WTC11 (cell line): Measurements from ENCODE around the gene OR2AE1. TPM values are rescaled to one million over a fixed set of nuclear protein-coding genes. Genes with fewer than 3 reads are reported as not detected.

Experiments
- ATAC-seq: fragments of 200-7000 bp; cut with Tn5 transposase; 2 replicates; pipeline ENCODE4 v1.10.0; 2021; ENCODE audit warnings: mild to moderate bottlenecking, moderate library complexity
- CTCF ChIA-PET: fragments of 300-600 bp; sonication (Branson Sonifier 250); formaldehyde crosslinking; loops from one replicate; lab custom pipeline; 2021; ENCODE audit warnings: antibody characterized with exemption; lab: Charles Lee
- POLR2A ChIA-PET: fragments of 350-600 bp; sonication (Branson Sonifier 250); formaldehyde crosslinking; loops from one replicate; lab custom pipeline; 2021; ENCODE audit warnings: antibody characterized with exemption; lab: Charles Lee
- DNase-seq: peaks from one replicate; pipeline ENCODE4 v3.0.0; 2021; ENCODE audit warnings: low spot score
- H3K27ac Mint-ChIP-seq: 2 replicates; pipeline ENCODE4 v1.8.0; 2021; ENCODE audit warnings: mixed read lengths
- H3K27me3 Mint-ChIP-seq: 2 replicates; pipeline ENCODE4 v1.8.0; 2021; ENCODE audit warnings: low read depth, mild to moderate bottlenecking, moderate library complexity, mixed read lengths
- H3K36me3 Mint-ChIP-seq: 2 replicates; pipeline ENCODE4 v1.8.0; 2021; ENCODE audit warnings: mixed read lengths
- H3K4me1 Mint-ChIP-seq: 2 replicates; pipeline ENCODE4 v1.8.0; 2022; ENCODE audit warnings: mixed read lengths
- H3K4me3 Mint-ChIP-seq: 2 replicates; pipeline ENCODE4 v1.8.0; 2021; ENCODE audit warnings: mild to moderate bottlenecking, moderate library complexity, mixed read lengths
- H3K9me3 Mint-ChIP-seq: 2 replicates; pipeline ENCODE4 v1.8.0; 2021; ENCODE audit warnings: mixed read lengths
- AR ChIP-seq: fragments of 250-450 bp; sonication (Bioruptor Pico); IDR thresholded peaks from 2 replicates; pipeline ENCODE4 v1.9.0; 2021; ENCODE audit warnings: mild to moderate bottlenecking
- ARID4B ChIP-seq: sonication (generic); formaldehyde crosslinking; IDR thresholded peaks from 2 replicates; pipeline ENCODE4 v1.8.0; 2023; ENCODE audit warnings: missing genetic modification reagents, mild to moderate bottlenecking, borderline replicate concordance
- CBFB ChIP-seq: sonication (generic); formaldehyde crosslinking; IDR thresholded peaks from 2 replicates; pipeline ENCODE4 v1.8.1; 2022; ENCODE audit warnings: mild to moderate bottlenecking, low read depth, missing genetic modification reagents
- CREB1 ChIP-seq: sonication (generic); formaldehyde crosslinking; IDR thresholded peaks from 2 replicates; pipeline ENCODE4 v1.8.0; 2023; ENCODE audit warnings: mild to moderate bottlenecking, missing genetic modification reagents
- ELF4 ChIP-seq: sonication (generic); formaldehyde crosslinking; IDR thresholded peaks from 2 replicates; pipeline ENCODE4 v1.8.1; 2022; ENCODE audit warnings: low read depth, mild to moderate bottlenecking, moderate library complexity, missing genetic modification reagents
- ESRRA ChIP-seq: sonication (generic); formaldehyde crosslinking; IDR thresholded peaks from 2 replicates; pipeline ENCODE4 v1.8.1; 2022; ENCODE audit warnings: mild to moderate bottlenecking, missing genetic modification reagents, borderline replicate concordance
- ETV6 ChIP-seq: sonication (generic); formaldehyde crosslinking; IDR thresholded peaks from 2 replicates; pipeline ENCODE4 v1.8.1; 2022; ENCODE audit warnings: mild to moderate bottlenecking, missing genetic modification reagents
- FOXK1 ChIP-seq: sonication (generic); formaldehyde crosslinking; IDR thresholded peaks from 2 replicates; pipeline ENCODE4 v1.8.0; 2022; ENCODE audit warnings: mild to moderate bottlenecking, moderate library complexity, missing genetic modification reagents
- IRF1 ChIP-seq: sonication (generic); formaldehyde crosslinking; IDR thresholded peaks from 2 replicates; pipeline ENCODE4 v1.8.0; 2023; ENCODE audit warnings: missing genetic modification reagents
- JUN ChIP-seq: sonication (generic); formaldehyde crosslinking; IDR thresholded peaks from 2 replicates; pipeline ENCODE4 v1.8.0; 2023; ENCODE audit warnings: mild to moderate bottlenecking, missing genetic modification reagents
- SMAD4 ChIP-seq: sonication (generic); formaldehyde crosslinking; IDR thresholded peaks from 2 replicates; pipeline ENCODE4 v1.8.0; 2022; ENCODE audit warnings: mild to moderate bottlenecking, missing genetic modification reagents
- TCF7 ChIP-seq: sonication (generic); formaldehyde crosslinking; IDR thresholded peaks from 2 replicates; pipeline ENCODE4 v1.8.0; 2022; ENCODE audit warnings: mild to moderate bottlenecking, low read depth, missing genetic modification reagents, moderate library complexity
- TP53 ChIP-seq: sonication (generic); formaldehyde crosslinking; IDR thresholded peaks from 2 replicates; pipeline ENCODE4 v1.8.1; 2023; ENCODE audit warnings: mild to moderate bottlenecking, missing genetic modification reagents
- ZNF263 ChIP-seq: sonication (generic); formaldehyde crosslinking; IDR thresholded peaks from 2 replicates; pipeline ENCODE4 v1.8.1; 2022; ENCODE audit warnings: low read depth, mild to moderate bottlenecking, moderate library complexity, missing genetic modification reagents
- ZNF317 ChIP-seq: sonication (generic); formaldehyde crosslinking; IDR thresholded peaks from 2 replicates; pipeline ENCODE4 v1.8.1; 2023; ENCODE audit warnings: low read depth, mild to moderate bottlenecking, moderate library complexity, missing genetic modification reagents, borderline replicate concordance
- ZNF423 ChIP-seq: fragments of 250-450 bp; sonication (Bioruptor Pico); IDR thresholded peaks from 2 replicates; pipeline ENCODE4 v2.1.2; 2022; ENCODE audit warnings: mild to moderate bottlenecking, moderate library complexity
- total RNA-seq: library from RNA; stranded (reverse); gene quantifications from 3 replicates; pipeline ENCODE4 v1.2.3, GENCODE V29; 2021
- TF ChIP-seq, protein P1 (sequence below): sonication (generic); formaldehyde crosslinking; IDR thresholded peaks from 2 replicates; pipeline ENCODE4 v1.8.1; 2023; ENCODE audit warnings: mild to moderate bottlenecking, missing genetic modification reagents, moderate library complexity
- TF ChIP-seq, protein P2 (sequence below): fragments of 250-450 bp; sonication (Bioruptor Pico); IDR thresholded peaks from 2 replicates; pipeline ENCODE4 v1.9.0; 2021; ENCODE audit warnings: mild to moderate bottlenecking, borderline replicate concordance
- TF ChIP-seq, protein P3 (sequence below): sonication (generic); formaldehyde crosslinking; IDR thresholded peaks from 2 replicates; pipeline ENCODE4 v1.8.0; 2022; ENCODE audit warnings: missing genetic modification reagents

Gene OR2AE1
- total RNA-seq, 1 experiment from 2014 or later: 0.15 TPM

DNA sequence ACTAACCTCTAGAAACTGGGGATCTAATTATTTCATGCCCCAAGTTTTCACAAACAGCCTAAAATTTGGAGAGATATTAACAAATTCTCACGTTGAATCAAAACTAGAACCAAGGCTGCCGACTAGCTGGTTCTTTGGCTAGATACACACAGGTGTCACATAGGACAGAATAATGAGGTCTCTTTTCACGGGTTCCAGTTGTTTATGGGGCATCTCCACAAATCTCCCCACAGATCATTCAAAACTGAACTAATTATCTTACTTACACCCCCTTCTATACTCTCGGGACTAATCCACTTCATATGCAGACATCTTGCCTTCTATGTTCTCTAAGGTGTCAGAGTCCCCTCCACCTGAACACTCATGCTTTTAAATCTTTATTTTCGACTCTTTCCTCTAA is 16.4 kb upstream of the OR2AE1 start:
- no peak for ATAC-seq
- peaks cover 27% of the 10 kb centered on the region for H3K9me3 Mint-ChIP-seq
- H3K27me3 Mint-ChIP-seq: no peaks in the 10 kb centered on the region; the same call in 1 of the 2 replicates
- no peak for DNase-seq
- CTCF ChIA-PET: no interaction called here
- H3K36me3 Mint-ChIP-seq: peaks cover 31% of the 10 kb centered on the region
- POLR2A ChIA-PET: no interaction called here
- no peaks in the 10 kb centered on the region for H3K4me1 Mint-ChIP-seq
- H3K4me3 Mint-ChIP-seq: no peak overlapping the region
- no peak overlapping the region for H3K27ac Mint-ChIP-seq
- TF ChIP-seq IRF1 (CRISPR knock-in tag): no peak
- no peak for TF ChIP-seq FOXK1
- TF ChIP-seq TCF7: no peak
- TF ChIP-seq AR (CRISPR knock-in tag): no peak
- TF ChIP-seq, protein P1, sequence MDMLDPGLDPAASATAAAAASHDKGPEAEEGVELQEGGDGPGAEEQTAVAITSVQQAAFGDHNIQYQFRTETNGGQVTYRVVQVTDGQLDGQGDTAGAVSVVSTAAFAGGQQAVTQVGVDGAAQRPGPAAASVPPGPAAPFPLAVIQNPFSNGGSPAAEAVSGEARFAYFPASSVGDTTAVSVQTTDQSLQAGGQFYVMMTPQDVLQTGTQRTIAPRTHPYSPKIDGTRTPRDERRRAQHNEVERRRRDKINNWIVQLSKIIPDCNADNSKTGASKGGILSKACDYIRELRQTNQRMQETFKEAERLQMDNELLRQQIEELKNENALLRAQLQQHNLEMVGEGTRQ (CRISPR knock-in tag): no peak
- TF ChIP-seq, protein P2, sequence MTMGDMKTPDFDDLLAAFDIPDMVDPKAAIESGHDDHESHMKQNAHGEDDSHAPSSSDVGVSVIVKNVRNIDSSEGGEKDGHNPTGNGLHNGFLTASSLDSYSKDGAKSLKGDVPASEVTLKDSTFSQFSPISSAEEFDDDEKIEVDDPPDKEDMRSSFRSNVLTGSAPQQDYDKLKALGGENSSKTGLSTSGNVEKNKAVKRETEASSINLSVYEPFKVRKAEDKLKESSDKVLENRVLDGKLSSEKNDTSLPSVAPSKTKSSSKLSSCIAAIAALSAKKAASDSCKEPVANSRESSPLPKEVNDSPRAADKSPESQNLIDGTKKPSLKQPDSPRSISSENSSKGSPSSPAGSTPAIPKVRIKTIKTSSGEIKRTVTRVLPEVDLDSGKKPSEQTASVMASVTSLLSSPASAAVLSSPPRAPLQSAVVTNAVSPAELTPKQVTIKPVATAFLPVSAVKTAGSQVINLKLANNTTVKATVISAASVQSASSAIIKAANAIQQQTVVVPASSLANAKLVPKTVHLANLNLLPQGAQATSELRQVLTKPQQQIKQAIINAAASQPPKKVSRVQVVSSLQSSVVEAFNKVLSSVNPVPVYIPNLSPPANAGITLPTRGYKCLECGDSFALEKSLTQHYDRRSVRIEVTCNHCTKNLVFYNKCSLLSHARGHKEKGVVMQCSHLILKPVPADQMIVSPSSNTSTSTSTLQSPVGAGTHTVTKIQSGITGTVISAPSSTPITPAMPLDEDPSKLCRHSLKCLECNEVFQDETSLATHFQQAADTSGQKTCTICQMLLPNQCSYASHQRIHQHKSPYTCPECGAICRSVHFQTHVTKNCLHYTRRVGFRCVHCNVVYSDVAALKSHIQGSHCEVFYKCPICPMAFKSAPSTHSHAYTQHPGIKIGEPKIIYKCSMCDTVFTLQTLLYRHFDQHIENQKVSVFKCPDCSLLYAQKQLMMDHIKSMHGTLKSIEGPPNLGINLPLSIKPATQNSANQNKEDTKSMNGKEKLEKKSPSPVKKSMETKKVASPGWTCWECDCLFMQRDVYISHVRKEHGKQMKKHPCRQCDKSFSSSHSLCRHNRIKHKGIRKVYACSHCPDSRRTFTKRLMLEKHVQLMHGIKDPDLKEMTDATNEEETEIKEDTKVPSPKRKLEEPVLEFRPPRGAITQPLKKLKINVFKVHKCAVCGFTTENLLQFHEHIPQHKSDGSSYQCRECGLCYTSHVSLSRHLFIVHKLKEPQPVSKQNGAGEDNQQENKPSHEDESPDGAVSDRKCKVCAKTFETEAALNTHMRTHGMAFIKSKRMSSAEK (CRISPR knock-in tag): no peak
- TF ChIP-seq JUN (CRISPR knock-in tag): no peak
- TF ChIP-seq, protein P3, sequence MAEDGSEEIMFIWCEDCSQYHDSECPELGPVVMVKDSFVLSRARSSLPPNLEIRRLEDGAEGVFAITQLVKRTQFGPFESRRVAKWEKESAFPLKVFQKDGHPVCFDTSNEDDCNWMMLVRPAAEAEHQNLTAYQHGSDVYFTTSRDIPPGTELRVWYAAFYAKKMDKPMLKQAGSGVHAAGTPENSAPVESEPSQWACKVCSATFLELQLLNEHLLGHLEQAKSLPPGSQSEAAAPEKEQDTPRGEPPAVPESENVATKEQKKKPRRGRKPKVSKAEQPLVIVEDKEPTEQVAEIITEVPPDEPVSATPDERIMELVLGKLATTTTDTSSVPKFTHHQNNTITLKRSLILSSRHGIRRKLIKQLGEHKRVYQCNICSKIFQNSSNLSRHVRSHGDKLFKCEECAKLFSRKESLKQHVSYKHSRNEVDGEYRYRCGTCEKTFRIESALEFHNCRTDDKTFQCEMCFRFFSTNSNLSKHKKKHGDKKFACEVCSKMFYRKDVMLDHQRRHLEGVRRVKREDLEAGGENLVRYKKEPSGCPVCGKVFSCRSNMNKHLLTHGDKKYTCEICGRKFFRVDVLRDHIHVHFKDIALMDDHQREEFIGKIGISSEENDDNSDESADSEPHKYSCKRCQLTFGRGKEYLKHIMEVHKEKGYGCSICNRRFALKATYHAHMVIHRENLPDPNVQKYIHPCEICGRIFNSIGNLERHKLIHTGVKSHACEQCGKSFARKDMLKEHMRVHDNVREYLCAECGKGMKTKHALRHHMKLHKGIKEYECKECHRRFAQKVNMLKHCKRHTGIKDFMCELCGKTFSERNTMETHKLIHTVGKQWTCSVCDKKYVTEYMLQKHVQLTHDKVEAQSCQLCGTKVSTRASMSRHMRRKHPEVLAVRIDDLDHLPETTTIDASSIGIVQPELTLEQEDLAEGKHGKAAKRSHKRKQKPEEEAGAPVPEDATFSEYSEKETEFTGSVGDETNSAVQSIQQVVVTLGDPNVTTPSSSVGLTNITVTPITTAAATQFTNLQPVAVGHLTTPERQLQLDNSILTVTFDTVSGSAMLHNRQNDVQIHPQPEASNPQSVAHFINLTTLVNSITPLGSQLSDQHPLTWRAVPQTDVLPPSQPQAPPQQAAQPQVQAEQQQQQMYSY (CRISPR knock-in tag): no peak
- no peak for TF ChIP-seq CREB1 (CRISPR knock-in tag)
- no peak for TF ChIP-seq ELF4 (CRISPR knock-in tag)
- TF ChIP-seq ZNF317: no peak
- no peak for TF ChIP-seq SMAD4 (CRISPR knock-in tag)
- no peak for TF ChIP-seq ARID4B (CRISPR knock-in tag)
- no peak for TF ChIP-seq ETV6
- no peak for TF ChIP-seq ESRRA (CRISPR knock-in tag)
- TF ChIP-seq CBFB (CRISPR knock-in tag): no peak
- no peak for TF ChIP-seq ZNF263 (CRISPR knock-in tag)
- TF ChIP-seq TP53 (CRISPR knock-in tag): no peak
- no peak for TF ChIP-seq ZNF423 (CRISPR knock-in tag)
